Measurements from ENCODE around the gene MAN1B1. TPM values are rescaled to one million over a fixed set of nuclear protein-coding genes. Genes with fewer than 3 reads are reported as not detected.

MAN1B1 gene
- total RNA-seq, 1 donor from 2014 or later, result 54.0 TPM

- Mint-ChIP-seq H3K27me3 (ENCODE audit: low read depth) (peaks cover 87% of the 10 kb centered on the region), H3K36me3 (ENCODE audit: low read depth) (no peaks in the 10 kb centered on the region), H3K9me3 (no peaks in the 10 kb centered on the region), H3K27ac (ENCODE audit: unreplicated experiment) (no peak overlapping the region), H3K4me3 (peak overlapping the region; percentile 25), H3K4me1 (no peaks in the 10 kb centered on the region)
- TF ChIP-seq CTCF (conservative IDR thresholded peaks at IDR 0.05), result no peak
- no peak for DNase-seq (ENCODE audit: low read depth, low spot score)
These were observed 53.6 kb downstream of the MAN1B1 start for GRCh38 chr9:137140151-137141012.

GRCh38 chr9:137141050-137141810, 54.4 kb downstream of the MAN1B1 start:
- Mint-ChIP-seq H3K4me3 (no peak overlapping the region), H3K27me3 (ENCODE audit: low read depth) (peaks cover 84% of the 10 kb centered on the region), H3K4me1 (no peaks in the 10 kb centered on the region), H3K9me3 (no peaks in the 10 kb centered on the region), H3K36me3 (ENCODE audit: low read depth) (no peaks in the 10 kb centered on the region), H3K27ac (ENCODE audit: unreplicated experiment) (no peak overlapping the region)
- no peak for TF ChIP-seq CTCF (conservative IDR thresholded peaks at IDR 0.05)
- no peak for DNase-seq (ENCODE audit: low read depth, low spot score)

GRCh38 chr9:137141976-137142936, 55.5 kb downstream of the MAN1B1 start:
- no peak overlapping the region for H3K4me3 Mint-ChIP-seq
- H3K4me1 Mint-ChIP-seq, result no peaks in the 10 kb centered on the region
- no peaks in the 10 kb centered on the region for H3K36me3 Mint-ChIP-seq (ENCODE audit: low read depth)
- no peak for TF ChIP-seq CTCF (conservative IDR thresholded peaks at IDR 0.05)
- peaks cover 81% of the 10 kb centered on the region for H3K27me3 Mint-ChIP-seq (ENCODE audit: low read depth)
- DNase-seq (ENCODE audit: low read depth, low spot score), result no peak
- H3K9me3 Mint-ChIP-seq, result no peaks in the 10 kb centered on the region
- H3K27ac Mint-ChIP-seq (ENCODE audit: unreplicated experiment), result no peak overlapping the region

GRCh38 chr9:137143459-137143858, 56.7 kb downstream of the MAN1B1 start:
- H3K9me3 Mint-ChIP-seq, result no peaks in the 10 kb centered on the region
- H3K4me3 Mint-ChIP-seq, result no peak overlapping the region
- DNase-seq (ENCODE audit: low read depth, low spot score), result no peak
- H3K27ac Mint-ChIP-seq (ENCODE audit: unreplicated experiment), result no peak overlapping the region
- H3K4me1 Mint-ChIP-seq, result no peaks in the 10 kb centered on the region
- no peaks in the 10 kb centered on the region for H3K36me3 Mint-ChIP-seq (ENCODE audit: low read depth)
- H3K27me3 Mint-ChIP-seq (ENCODE audit: low read depth), result peaks cover 75% of the 10 kb centered on the region
- TF ChIP-seq CTCF (conservative IDR thresholded peaks at IDR 0.05), result no peak

All from neural crest cell (in vitro differentiated cells).